Middle frontal gyrus (tissue), 1 donor: ENCODE results near the gene CAMSAP1.

Experiments used
- DNase-seq: peaks from one replicate; pipeline ENCODE4 v3.0.0-alpha.2; 2015; ENCODE audit warnings: low spot score; ENCODE audit errors: extremely low spot score

CAMSAP1 gene

GRCh38 chr9:135941288-135941995, 34.1 kb upstream of the CAMSAP1 start:
- no peak for DNase-seq

- no peak for DNase-seq
These were observed 32.3 kb upstream of the CAMSAP1 start for GRCh38 chr9:135939351-135940265.

DNA sequence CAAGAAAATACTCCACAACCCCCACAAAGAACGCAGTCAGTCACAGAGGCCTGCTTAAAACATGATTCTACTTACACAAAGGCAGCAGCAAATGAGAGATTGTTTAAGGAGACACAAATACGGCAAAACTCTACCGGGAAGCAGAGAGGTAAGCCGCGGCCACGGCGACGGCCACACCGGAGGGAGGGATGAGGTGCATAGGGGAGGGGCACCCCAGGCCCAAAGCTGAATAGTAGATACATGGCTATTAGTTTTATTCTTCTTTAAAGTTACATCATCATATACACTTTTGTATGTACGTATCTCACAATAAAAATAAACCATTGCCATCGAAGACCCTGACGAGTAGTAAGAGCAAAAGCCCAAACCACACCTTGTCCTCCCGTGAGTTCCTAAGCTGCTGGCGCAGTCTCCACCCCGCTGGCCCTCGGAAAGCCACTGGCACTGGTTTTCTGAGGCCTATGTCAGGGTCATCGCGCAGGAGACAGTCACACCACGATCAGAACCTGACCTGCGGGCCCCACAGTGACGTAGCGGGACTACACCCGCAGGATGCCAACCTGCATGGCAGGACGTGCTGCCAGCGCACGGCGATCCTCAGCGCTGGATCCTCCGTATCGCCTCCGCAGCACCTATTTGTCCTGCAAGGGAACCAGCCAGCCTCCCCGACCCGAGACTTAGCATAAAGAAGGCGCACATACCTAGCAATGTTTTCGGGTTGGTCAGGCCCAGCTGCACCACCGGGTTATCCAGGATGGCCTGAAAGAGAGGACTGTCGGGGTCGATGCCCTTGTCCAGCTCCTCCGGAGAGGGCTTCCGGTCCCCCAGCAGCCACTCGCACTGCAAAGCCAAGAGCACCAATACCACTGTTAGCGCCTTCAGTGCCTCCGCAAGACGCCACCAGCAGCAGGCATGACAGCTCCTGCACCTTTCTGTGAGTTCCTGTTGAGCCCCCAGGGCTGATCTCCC, 30.5 kb upstream of the CAMSAP1 start:
- no peak for DNase-seq

GRCh38 chr9:135933114-135933513, 25.8 kb upstream of the CAMSAP1 start:
- DNase-seq: no peak

DNA sequence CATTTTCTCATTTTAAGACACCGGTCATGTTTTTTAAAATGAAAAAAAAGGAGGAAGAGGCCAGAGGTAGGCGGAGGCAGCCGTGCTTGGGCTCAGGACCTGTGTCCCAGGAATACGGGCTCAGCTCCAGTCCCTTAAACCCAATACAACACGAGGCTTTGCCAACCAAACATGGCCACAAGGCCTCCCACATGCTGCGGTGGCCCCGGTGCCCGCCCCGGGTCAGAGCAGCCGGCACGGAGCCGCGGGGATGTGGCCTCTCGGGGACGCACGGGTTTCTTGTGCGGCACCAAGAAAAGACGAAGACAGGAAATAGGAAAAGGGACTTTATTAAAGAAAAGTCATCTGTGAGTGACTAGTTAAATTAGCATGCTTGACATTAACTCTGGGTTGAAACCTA, 25.3 kb upstream of the CAMSAP1 start:
- no peak for DNase-seq

- DNase-seq: no peak
These were observed 24.0 kb upstream of the CAMSAP1 start for GRCh38 chr9:135931349-135931820.

DNA sequence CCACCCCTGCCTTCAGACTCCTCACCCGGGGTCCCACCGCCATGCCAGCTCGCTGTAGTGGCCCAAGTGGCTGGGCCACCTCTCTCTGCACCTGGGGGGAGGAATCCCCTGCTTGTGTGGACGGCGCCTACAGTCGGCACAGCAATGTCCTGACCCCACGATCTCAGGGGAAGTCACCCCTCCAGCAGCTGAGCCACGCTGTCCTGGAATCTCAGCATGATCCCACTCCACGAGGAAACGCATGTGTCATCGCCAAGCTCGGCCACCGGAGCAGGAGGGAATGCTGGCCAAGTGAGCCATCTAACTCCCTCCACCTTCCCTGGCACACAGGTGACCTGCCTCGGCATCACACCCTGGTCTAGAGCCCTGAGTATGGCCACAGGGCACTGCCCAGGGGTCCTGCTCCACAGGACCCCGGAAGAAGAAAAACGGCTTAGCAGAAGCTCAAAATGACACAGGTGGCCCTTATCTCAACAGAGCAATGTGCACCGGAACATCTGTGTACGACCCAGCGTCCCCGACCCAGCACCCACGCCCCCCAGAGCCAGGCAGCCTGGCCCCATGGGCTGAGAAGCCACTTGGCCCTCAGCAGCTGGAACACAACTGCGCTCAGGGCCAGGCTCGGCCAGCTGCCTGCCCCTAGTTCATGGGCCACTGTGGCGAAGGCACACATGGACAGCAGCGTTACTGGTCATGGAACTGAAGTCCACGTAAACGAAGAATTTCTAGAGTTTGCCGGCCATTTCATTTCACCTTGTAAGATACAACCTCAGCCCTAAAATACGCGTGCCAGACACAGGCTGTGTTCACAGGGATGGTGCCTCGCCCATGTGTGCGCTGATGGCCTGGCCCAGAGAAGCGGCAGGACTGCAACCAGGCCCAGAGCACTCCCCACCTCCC, 23.4 kb upstream of the CAMSAP1 start:
- no peak for DNase-seq

DNA sequence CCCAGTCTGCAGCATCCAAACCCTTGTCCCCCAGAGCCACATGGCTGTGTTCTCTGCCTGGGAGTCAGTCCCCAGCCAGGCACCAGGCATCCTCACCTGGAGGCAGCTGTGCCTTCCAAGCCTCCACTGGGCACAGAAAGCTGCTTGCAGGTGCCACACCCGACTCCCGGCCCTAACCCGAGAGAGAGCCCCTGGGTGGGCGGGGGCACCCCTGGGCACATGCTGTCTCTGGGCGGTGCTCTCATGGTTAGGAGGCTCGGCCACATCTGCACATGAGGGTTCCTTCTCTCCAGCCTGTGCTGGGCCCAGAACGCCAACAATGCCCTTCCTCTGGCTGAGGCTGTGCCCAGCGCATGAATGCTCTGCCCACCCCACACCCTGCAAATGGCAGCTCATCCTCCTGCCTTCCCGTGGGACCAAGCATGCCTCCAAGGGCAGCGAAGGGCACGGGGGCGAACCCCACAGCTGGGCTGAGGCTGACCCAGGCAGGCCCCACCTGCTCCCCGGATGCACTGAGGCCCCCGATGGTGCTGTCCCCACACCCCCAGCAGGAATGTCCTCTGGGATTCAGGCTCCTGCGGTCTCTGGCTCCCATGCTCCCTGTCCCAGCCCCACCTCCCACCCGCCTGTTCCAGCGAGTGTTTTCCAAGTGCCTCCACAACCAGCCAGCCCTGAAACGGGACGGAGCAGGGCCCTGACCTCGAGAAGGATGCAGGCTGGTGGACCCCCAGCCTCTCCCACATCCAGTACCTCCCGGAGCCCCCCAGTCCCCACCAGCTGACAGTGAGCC, 22.5 kb upstream of the CAMSAP1 start:
- no peak for DNase-seq

DNA sequence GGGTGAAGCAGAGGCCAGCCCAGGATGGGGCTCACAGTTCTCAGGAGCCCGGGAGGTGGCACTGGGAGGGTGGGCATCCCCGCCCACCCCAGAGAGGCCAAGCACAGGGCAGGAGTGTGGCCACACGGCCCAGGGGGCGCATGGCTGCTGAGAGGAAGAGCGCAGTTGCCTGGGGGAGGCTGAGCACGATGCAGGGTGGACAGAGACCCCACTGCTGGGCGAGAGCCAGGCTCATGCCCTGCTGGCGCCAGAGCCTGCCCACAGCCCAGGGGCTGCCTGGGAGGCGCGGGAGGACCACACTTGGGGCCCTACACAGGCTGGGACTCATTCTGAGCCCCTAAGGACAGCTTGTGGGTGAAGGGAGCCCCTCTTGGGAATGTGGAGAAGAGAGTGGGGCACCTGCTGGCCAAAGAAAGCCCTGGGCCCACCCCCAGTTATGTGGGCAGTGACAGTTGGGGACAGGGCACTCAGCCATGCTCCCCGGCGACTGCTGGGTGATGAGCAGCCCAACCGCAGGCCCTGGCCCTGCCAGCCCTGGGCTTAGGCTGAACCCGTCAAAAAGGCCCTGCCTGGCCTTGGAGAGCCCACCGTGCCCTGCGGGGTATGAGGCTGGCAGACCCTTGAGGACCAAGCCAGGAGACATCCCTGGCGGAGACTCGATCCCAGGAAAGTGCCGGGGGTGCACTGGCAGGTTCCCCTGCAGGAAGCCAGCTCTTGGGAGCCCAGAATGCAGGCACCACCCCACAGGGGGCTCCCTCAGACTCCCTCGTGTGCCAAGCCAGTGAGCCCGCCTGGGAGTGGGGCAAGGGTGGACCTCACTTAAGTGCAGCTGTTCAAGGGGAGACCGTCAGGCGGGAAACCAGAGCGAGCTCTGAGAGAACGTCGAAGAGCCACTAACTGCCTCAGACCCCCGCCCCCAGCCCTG, 21.6 kb upstream of the CAMSAP1 start:
- DNase-seq: no peak

DNA sequence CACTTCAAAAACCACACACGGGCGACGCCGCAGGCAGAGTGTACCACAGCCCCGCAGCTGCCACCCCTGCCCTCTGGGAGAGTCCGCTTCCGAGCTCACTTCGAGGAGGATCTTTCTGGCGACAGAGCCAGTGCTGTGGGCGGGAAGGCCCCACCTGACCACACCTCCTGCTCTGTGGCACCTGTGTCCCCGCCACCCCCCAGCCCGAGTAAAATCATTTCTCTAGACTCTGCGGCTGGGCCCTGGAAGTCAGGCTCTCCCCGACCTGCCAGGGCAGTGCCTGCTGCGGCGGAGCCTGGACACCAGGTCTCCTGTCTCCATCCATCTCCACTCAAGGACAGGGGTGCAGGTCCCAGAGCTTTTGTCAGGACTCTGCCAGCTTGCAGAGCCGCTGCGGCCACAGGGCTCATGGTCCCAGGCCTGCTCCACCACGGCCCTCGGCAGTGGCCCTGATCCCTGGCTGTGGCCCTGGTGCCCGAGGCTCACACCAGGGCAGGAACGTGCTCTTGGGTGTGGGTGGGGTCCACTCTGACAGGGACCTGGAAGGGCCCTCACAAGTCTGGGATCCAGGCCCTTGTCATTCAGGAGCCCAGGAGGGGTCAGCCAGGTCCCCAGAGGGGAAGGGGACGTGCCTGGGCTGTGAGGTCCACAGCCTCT, 20.9 kb upstream of the CAMSAP1 start:
- DNase-seq: no peak

GRCh38 chr9:135927195-135928013, 20.1 kb upstream of the CAMSAP1 start:
- no peak for DNase-seq

- no peak for DNase-seq
These were observed 19.3 kb upstream of the CAMSAP1 start for GRCh38 chr9:135926402-135927194.

- no peak for DNase-seq
These were observed 18.3 kb upstream of the CAMSAP1 start for GRCh38 chr9:135925496-135926133.

DNA sequence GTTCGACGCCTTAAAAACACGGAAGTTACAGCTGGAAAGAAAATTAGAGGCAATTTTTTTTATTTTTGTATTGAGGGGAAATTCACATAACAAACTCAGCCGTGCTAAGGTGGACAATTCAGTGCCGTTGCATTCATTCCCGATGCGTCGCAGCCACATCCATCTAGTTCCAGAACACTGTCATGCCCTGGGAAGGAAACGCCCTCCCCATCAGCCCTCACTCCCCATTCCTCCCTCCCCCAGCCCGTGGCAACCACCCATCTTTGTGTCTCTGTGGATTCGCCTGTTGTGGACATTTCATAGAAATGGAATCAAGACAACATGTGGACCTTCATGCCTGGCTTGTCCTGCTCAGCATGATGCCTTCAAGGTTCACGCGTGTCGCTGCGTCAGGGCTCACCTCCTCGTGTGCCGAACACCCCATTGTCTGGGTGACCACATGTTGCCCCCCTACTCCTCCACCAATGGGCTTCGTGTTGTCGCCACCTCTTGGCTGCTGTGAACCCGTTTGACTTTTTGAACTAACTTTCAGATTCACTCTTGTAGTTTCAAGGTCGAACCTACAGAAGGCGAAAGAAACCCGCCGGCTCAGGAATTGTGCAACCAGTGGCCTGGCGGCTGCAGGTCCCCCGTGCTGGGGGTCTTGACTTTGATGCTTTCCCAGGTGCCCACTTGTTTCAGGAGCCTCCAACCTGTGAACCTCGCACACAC, 17.4 kb upstream of the CAMSAP1 start:
- DNase-seq: no peak

GRCh38 chr9:135923508-135923907, 16.2 kb upstream of the CAMSAP1 start:
- no peak for DNase-seq
